Renal pelvis (tissue), 4 donors: ENCODE data around the gene KLK14. TPM values are rescaled to one million over a fixed set of nuclear protein-coding genes. Genes with fewer than 3 reads are reported as not detected.
A peak's percentile ranks its signal among the peaks of the same experiment; 100 is the strongest.

ENCODE experiments used
- DNase-seq: peaks from one replicate; pipeline ENCODE4 v3.0.0-alpha.2; 2013
- polyA plus RNA-seq, 3 donors: library from polyadenylated mRNA; unstranded; fragments of 120-200 nt; gene quantifications; one replicate each; pipeline ENCODE4 v1.2.1, GENCODE V29; 2013; ENCODE audit not compliant: insufficient read length in 3 of 3

Gene KLK14
- polyA plus RNA-seq, 3 donors, result 0.14 to 0.32 (median 0.19) TPM

DNA sequence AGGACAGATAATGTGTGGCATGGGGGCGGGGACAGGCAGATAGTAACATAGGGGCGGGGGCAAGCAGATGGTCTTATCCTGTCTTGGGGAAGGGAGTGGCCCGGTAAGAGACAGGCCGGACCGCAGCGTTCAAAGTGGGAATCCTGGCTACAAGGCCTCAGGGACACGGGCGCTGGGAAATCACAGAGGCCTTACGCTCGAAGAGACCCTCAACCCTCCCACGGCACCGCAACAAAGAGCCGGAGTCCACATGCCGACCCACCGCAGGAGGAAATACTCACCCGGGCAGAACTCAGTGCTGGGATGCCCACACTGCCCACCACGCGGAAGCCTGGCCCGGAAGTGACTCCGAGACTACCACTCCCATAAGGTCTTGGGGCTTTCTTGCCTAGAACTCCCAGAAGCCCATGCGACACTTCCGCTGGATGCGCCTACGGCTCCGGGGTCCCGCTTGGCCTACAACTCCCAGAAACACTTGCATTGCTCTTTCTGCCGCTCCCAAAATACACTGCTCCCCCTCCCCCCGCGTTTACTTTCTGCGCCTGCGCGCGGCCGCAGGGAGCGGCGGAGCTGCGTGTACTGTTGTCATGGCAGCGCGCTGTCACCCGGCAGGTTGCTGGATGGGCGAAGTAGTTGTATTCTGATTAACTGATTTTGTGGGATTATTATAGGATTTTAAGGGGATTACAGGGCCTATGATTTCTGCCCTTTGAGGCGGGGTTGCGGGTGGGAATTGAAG is 25.5 kb upstream of the KLK14 start, which contains the start of gene CTU1:
TSS of gene CTU1 (minus strand) at position 344 of the 739 bp plus-strand sequence. CDS start 3,840 bp downstream, outside the sequence.
- DNase-seq, result peak; percentile 99

GRCh38 chr19:51107406-51108065 is 24.8 kb upstream of the KLK14 start:
- no peak for DNase-seq

DNA sequence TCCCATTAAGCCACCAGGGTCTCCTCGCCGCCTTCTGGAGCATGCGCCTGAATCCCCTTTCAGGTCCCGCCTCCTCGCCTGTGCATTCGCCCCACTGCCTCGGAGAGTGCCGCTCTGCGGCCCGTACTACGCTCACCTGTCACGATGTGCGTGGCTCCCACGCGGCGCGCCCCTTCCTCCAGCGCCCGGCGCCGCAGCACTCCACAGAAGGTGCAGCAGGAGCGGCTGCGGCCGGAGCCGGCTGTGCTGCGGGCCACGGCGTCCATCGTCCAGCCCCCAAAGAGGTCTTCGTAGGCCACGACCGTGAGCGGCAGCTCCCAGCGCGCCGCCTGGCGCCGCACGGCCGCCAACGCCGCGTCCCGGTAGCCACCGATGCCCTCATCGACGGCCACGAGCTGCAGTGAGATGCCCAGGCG is 21.2 kb upstream of the KLK14 start:
- no peak for DNase-seq

DNA sequence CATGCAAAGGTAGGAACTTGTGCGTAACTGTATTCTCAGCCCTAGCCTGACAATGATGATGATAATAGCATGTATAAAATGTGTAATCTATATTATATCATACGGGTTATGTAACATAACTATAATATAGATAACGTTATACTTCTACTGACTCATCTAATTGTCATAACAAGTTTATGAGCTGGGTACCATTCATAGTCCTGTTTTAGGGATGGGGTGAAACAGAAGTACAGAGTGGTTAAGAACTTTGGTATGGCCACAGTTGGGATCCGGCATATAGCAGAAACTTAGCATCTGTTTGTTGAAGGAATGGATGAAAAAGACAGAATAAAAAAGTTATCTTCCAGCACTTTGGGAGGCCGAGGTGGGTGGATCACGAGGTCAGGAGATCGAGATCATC is 20.3 kb upstream of the KLK14 start:
- DNase-seq, result no peak

- DNase-seq, result no peak
Observed at GRCh38 chr19:51101171-51101865, 18.6 kb upstream of the KLK14 start.

DNA sequence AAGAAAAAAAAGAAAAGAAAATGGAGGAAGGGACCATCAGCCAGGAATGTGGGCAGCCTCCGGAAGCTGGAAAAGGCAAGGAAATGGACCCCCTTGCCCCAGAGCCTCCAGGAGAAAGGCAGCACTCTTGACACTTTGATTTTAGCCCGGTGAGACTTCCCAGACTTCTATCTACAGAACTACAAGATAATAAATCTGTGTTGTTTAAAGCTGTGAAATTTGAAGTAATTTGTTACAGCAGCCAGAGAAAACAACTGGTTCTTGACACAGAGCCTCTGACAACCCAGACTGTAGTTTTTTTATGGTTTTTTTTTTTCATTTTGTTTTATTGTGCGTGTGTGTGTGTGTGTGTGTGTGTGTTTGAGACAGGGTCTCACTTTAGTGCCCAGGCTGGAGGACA is 17.9 kb upstream of the KLK14 start:
- DNase-seq, result no peak

GRCh38 chr19:51099047-51099382 is 16.3 kb upstream of the KLK14 start:
- DNase-seq, result no peak

DNA sequence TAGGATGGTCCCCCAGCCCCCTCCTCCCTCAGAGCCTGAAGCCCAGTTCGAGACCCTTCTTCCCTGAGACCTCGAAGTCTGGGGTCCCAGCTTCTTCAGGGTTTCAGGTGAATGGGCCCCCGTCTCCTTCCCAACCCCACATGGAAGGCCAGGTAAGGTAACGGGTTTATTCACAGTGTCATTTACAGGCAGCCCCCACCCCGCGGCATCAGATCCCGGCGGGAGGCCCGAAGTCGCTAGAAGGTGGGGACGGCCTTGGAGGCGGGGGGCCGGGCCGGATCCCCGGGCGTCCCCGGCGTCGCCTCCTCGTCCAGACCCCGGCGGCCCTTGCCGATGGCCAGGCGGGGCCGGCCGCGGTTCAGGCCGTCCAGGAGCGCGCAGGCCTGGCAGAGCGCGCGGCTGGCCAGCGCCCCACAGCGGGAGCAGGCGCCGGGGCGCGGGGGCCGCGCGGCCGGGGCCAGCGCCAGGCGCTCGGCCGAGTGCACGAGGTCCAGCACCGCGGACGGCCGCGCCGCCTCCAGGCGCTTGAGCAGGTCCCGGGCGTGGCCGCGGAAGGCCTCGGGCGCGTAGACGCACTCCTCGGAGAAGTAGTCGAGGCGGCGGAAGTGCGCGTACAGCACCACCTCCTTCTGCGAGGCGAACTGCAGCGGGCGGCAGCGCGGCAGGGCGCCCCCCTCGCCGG is 15.8 kb upstream of the KLK14 start:
- peak; percentile 54 for DNase-seq

- no peak for DNase-seq
Observed at GRCh38 chr19:51097796-51098195, 15.1 kb upstream of the KLK14 start.

- DNase-seq, result no peak
Observed at GRCh38 chr19:51097166-51097738, 14.6 kb upstream of the KLK14 start.

DNA sequence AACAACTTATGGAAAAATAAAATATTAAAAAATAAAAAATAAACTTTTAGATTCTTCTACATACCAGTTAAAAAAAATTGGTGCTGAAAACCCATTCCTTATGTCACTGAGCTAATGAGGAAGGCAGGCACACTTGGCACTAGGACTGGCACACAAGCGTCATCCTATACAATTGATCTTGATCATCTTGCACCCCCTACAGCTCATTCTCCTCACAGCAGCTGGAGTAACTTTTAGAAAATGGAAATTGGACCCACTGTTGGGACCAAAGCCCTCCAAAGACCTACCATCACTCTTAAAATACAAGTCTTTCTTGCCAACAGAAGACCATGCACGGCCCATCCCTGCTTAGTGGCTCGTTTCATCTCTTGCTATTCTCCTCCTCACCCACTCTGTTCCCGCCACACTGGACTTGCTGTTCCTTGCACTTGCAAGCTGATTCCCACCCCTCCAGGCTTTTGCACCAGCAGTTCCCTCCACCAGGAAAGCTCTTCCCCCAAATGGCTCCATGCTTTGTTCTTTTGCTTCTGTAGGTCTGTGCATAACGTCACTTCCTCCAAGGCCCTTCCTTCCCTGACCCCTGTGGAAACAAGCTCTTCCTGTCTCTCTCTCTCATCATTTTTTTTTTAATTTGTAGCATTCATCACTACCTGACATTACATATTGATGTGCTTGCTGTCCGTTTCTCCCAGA is 13.9 kb upstream of the KLK14 start:
- DNase-seq, result no peak

GRCh38 chr19:51094696-51095279 is 12.1 kb upstream of the KLK14 start:
- DNase-seq, result no peak

GRCh38 chr19:51093510-51094345 is 11.0 kb upstream of the KLK14 start:
- DNase-seq, result no peak

DNA sequence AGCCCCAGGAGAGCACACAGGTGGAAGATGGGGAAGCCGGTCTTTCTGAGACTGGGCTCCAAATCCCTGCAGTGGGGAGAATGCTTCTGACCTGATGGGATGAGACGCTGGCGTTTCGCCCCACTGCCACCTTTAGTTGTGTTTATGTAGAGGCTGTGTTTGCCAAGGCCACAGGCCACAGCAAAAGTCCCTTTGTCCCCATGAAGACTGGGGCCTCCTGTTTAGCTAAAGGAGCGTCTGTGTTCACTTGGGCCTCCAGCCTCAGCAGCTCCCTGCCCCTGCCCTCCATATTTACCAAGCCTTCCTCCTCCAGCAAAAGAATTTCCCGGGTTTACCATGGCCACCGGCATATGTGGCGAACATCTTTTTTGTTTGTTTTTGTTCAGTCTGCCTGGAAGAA is 10.4 kb upstream of the KLK14 start:
- DNase-seq, result no peak

- DNase-seq, result no peak
Observed at GRCh38 chr19:51091895-51092873, 9.5 kb upstream of the KLK14 start.

GRCh38 chr19:51091126-51091525 is 8.4 kb upstream of the KLK14 start:
- no peak for DNase-seq

DNA sequence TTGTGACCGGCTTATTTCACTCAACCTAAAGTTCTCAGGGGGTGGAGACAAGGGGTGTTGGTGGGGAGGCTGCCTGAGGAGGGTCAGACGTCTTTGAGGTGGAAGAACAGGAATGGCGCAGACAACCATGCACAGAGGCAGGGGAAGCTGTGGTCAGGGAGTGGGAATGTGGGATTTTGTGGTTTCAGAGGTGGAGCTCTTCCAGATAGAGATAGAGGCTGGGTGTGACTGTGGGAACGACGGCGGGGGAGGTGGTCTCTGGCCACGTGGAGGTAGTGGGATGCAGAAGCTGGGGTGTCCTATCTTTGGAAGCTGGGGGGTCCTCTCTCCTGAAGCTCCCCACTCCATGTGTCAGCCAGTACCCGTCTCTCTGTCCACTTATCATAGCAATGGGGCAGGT is 7.8 kb upstream of the KLK14 start:
- DNase-seq, result no peak

GRCh38 chr19:51089786-51090185 is 7.1 kb upstream of the KLK14 start:
- no peak for DNase-seq
